ENCODE results near the gene TUBA4B. TPM values are rescaled to one million over a fixed set of nuclear protein-coding genes. Genes with fewer than 3 reads are reported as not detected.

The TUBA4B gene
- total RNA-seq, 1 experiment from 2014 or later = 0.28 TPM

DNA sequence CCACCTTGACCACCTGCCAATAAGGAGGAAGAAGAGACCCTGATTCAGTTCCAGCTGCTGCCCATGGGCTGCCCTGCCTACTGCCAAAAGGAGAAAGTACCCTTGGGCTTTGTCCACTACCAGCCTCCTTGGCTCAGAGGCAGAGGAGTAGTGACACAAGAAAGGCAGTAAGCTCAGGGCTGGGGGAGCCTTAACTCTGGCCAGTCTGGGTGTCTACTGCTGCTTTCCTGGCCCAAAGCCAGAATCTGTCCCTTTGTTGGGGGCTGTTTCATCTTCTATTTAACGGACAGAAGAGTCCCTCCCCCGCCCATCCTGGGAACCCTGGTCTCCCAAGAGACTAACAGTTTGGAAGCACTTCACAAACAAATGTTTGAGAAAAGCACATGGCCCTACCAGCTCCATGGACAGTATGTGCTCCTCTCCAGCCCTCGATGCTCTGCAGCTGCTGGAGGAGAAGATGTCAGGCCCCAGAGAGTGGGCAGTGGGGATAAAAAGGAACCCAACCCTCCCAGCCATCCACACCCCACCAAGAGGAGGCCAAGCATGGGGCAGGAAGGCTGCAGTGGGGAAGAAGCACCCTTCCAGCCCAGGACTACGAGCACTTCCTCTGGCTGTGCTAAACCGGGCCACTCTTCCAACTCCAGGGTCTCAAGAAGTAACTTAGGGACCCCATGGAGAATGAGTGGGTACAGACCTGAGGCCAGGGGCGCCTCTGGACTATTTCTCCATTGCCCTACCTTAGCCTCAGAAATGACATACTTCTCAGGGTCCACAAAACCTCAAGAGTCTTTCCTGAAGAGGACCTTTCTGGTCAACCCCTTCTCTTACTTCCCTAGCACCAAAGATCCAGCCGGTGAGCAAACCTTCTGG is 24.8 kb upstream of the TUBA4B start:
- no peaks in the 10 kb centered on the region for H3K27me3 ChIP-seq (ENCODE audit: control insufficient read depth, insufficient read depth, low read length)
- peak overlapping the region; percentile 67 for H3K4me3 ChIP-seq (ENCODE audit: insufficient read depth, low read depth, low read length)
- peaks cover 23% of the 10 kb centered on the region for H3K36me3 ChIP-seq (replicated peaks; ENCODE audit: control insufficient read depth, insufficient read depth, low read length)
- no peak for DNase-seq

DNA sequence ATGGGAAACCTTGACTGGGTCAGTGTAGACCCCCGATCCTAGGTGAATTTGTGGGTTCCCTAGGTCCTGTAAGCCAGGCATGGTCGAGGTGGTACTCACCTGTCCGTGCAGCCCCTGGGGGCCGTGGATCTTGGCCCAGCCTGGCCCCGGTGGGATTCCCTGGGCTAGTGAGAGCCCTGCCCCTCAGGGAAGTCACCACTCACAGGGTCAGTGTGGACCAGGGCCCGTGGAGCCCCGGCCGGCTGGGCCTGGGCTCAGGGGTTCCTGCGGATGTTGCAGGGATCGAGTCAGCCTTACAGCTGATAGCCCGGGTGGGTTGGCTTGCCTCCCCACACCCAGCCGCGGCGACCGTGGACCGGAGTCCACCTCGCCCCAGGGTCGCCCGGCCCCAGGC is 24.1 kb upstream of the TUBA4B start:
- DNase-seq = no peak
- Histone ChIP-seq H3K36me3 (replicated peaks; ENCODE audit: control insufficient read depth, insufficient read depth, low read length) (peaks cover 24% of the 10 kb centered on the region), H3K27me3 (ENCODE audit: control insufficient read depth, insufficient read depth, low read length) (no peaks in the 10 kb centered on the region), H3K4me3 (ENCODE audit: insufficient read depth, low read depth, low read length) (peak overlapping the region; percentile 67)

DNA sequence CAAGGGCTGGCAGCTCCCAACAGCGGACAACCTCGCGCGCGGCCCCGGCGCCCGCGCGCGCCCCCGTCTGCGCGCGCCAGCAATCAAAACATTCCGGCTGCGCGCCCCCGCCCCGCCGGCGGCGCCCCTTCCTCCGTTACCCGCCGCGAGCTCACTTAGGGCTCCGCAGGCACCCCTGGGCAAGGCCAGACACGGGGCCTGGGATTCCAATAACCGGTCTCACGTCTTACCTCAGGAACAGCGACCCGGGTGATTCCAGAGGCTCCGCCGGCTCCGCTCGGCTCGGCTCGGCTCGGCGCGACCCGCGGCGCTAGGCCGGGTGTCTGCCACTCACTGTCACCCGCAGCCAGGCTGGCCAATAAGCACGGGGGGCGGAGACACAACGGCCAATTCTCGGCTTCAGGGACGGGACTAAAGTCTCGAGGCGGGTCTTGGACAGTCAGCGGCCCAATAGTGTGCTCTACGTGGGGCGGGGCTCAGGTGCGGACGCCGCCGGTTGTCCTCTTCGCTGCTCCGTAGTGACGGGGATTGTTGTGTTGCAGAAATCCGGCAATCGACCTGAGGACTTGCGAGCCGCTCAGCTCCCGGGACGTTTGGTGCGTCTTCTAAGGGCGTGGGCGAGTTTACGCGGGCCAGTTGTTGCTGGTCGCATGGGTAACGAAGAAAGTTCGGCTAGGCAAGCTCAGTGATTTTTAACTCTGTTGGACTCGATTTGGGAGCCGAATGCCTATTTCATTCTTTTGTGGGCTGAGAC is 23.6 kb upstream of the TUBA4B start, which contains the start of the genes ANKZF1 and ATG9A:
TSS of gene ANKZF1 (plus strand) at position 502 of the 754 bp plus-strand sequence. CDS start 452 bp downstream, outside the sequence.
TSS of gene ATG9A (minus strand) at position 332 of the 754 bp plus-strand sequence. CDS start 1,612 bp downstream, outside the sequence.
- peak within 1 kb of the TSS; percentile 67 for H3K4me3 ChIP-seq (ENCODE audit: insufficient read depth, low read depth, low read length)
- H3K27me3 ChIP-seq (ENCODE audit: control insufficient read depth, insufficient read depth, low read length) = no peaks in the 10 kb centered on the region
- peaks cover 25% of the 10 kb centered on the region for H3K36me3 ChIP-seq (replicated peaks; ENCODE audit: control insufficient read depth, insufficient read depth, low read length)
- DNase-seq = peak; percentile 100

DNA sequence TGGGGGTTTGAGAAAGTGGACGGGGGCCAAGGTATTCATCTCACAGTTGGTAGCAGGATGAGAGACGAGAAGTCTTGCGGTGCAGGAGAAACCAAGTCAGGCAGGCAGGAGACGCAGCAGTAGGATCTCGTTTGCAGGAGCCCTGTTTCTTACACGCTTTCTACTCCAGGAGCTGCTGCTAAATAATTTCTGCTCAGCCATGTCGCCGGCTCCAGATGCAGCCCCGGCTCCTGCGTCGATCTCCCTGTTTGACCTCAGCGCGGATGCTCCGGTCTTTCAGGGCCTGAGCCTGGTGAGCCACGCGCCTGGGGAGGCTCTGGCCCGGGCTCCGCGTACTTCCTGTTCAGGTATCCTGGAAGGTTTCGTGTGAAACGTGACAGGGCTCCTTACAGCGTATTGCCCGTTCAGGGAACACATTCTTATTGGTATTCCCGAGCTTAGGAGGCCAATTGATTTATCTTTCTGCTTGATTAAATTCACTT is 22.9 kb upstream of the TUBA4B start:
- Histone ChIP-seq H3K4me3 (ENCODE audit: insufficient read depth, low read depth, low read length) (peak overlapping the region; percentile 67), H3K27me3 (ENCODE audit: control insufficient read depth, insufficient read depth, low read length) (no peaks in the 10 kb centered on the region), H3K36me3 (replicated peaks; ENCODE audit: control insufficient read depth, insufficient read depth, low read length) (peaks cover 29% of the 10 kb centered on the region)
- DNase-seq = peak; percentile 84

DNA sequence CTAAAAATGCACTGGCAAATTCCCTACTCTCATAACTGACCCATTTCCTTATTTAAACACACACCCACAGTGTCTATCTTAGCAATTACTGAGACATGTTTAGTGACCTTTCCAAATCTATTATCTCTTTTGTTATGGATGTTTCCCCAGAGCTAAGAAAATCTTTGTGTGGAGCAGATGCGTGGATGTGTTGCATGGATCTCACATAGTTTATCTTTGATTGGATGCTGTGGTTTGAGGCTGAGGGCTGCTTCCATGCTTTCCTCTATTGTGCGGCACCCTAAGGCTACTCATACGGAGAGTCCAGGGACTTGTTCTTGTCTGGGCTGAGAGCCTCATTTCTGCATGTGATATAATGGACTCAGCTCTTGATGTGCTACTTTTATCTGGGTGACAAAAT is 18.7 kb upstream of the TUBA4B start:
- DNase-seq = no peak
- Histone ChIP-seq H3K27me3 (ENCODE audit: control insufficient read depth, insufficient read depth, low read length) (no peaks in the 10 kb centered on the region), H3K4me3 (ENCODE audit: insufficient read depth, low read depth, low read length) (no peak overlapping the region), H3K36me3 (replicated peaks; ENCODE audit: control insufficient read depth, insufficient read depth, low read length) (peaks cover 38% of the 10 kb centered on the region)

DNA sequence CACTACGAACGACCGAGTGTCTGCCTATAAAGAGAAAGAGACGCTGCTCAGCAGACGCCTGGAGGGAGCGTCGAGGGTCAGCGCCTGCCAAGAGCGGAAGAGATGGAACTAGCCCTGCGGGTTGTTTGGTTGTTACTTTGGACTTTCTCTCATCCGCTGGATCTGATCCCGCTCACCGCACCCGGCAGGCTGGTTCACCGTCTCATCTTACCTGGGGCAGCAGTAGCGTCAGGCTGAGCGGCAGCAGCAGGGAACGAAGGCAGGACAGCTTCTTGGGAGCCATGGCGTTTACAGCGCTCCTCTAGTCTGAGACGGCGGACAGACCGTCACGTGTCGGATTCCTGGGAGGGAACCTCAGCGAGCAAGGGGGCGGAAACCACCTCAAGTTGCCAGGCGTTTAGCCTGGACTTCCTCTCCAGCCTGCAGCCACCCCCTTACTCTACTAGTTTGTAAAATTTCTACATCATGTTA is 9.7 kb upstream of the TUBA4B start:
- H3K27me3 ChIP-seq (ENCODE audit: control insufficient read depth, insufficient read depth, low read length) = no peaks in the 10 kb centered on the region
- no peak overlapping the region for H3K4me3 ChIP-seq (ENCODE audit: insufficient read depth, low read depth, low read length)
- H3K36me3 ChIP-seq (replicated peaks; ENCODE audit: control insufficient read depth, insufficient read depth, low read length) = peaks cover 3% of the 10 kb centered on the region; the same call in 1 of the 2 replicates
- no peak for DNase-seq

DNA sequence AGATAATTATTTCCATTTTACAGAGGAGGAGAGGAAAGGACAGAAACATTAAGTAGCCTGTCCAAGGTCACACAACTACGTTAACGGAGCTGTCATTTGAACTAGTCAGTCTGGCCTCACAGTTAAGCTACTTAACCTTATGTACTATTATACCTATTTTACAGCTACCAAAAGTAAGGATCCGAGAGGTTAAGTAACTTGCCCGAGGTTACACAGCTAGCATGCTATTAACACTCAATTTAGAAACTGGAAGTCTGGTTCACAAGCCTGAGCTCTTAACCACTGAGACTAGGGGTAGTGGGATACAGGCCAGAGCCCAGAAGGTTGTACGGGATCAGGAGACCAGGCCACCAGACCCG is 8.3 kb upstream of the TUBA4B start:
- Histone ChIP-seq H3K27me3 (ENCODE audit: control insufficient read depth, insufficient read depth, low read length) (no peaks in the 10 kb centered on the region), H3K36me3 (replicated peaks; ENCODE audit: control insufficient read depth, insufficient read depth, low read length) (peaks cover 5% of the 10 kb centered on the region), H3K4me3 (ENCODE audit: insufficient read depth, low read depth, low read length) (peak overlapping the region; percentile 84)
- no peak for DNase-seq

DNA sequence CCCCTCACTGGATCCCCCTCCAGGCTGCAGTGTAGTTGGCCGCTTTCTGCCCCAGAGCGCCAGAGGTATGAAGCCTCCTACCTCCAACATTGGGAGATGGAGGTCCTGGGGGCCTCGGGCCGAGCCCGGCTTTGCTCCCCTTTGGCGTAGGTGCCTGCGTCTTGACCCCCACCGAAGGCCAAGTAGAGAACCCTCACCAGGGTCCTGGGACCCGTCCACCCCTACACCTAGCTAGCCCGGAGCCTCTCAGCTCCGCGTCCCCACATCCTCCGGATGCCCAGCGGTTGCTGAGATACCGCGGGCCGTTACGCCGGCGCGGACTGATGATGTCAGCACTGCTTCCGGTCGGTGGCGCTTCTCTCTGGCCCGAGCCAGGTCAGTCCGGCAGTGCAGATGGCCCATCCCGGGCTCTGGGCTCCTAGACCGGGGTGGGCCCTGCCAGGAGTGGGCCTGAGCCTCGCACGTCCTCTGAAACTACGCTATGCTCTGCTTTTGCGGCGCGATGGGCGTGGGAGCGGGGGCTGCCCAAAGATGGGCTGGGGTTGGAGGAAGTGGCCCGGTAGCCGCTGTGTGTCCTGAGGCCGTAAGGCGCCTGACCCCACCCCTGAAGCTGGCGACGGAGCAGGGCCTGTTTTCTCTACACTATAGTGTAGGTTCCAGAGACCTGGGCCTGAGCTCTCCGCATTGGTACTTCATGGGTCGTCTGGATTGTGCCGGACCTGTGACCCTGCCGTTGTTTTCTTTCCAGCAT is 7.7 kb upstream of the TUBA4B start, which contains the start of the genes GLB1L and STK16:
TSS of gene GLB1L (minus strand) at position 297 of the 751 bp plus-strand sequence. CDS start 1,871 bp downstream, outside the sequence.
TSS of gene STK16 (plus strand) at position 332 of the 751 bp plus-strand sequence. CDS start 521 bp downstream, outside the sequence.
- peaks cover 5% of the 10 kb centered on the region for H3K36me3 ChIP-seq (replicated peaks; ENCODE audit: control insufficient read depth, insufficient read depth, low read length)
- peak within 1 kb of the TSS; percentile 84 for H3K4me3 ChIP-seq (ENCODE audit: insufficient read depth, low read depth, low read length)
- peak; percentile 98 for DNase-seq
- H3K27me3 ChIP-seq (ENCODE audit: control insufficient read depth, insufficient read depth, low read length) = no peaks in the 10 kb centered on the region

DNA sequence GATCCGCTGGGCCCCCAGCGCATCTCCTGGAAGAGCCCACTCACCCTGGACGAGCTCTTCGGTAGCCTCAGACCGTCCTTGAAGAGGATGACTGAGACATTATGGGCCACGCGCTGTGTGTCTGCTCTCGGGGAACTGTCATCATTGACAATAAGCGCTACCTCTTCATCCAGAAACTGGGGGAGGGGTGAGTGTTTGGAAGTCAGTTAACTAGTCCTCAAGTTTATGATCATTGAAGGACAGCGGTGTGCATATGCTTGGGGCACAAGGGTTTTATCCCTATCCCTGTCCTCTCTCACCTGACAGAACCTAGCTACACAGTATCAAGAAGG is 7.2 kb upstream of the TUBA4B start:
- H3K4me3 ChIP-seq (ENCODE audit: insufficient read depth, low read depth, low read length) = peak overlapping the region; percentile 84
- DNase-seq = no peak
- no peaks in the 10 kb centered on the region for H3K27me3 ChIP-seq (ENCODE audit: control insufficient read depth, insufficient read depth, low read length)
- peaks cover 6% of the 10 kb centered on the region for H3K36me3 ChIP-seq (replicated peaks; ENCODE audit: control insufficient read depth, insufficient read depth, low read length)

DNA sequence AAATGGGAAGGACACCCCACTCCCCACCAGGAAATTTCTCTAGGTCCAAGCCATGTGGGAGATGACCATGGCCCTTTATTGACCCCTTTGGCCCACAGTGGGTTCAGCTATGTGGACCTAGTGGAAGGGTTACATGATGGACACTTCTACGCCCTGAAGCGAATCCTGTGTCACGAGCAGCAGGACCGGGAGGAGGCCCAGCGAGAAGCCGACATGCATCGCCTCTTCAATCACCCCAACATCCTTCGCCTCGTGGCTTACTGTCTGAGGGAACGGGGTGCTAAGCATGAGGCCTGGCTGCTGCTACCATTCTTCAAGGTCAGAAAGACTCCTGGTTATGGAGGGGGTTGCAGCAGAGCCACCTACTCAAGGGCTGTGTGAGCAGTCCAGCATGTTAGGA is 6.5 kb upstream of the TUBA4B start:
- Histone ChIP-seq H3K36me3 (replicated peaks; ENCODE audit: control insufficient read depth, insufficient read depth, low read length) (peaks cover 6% of the 10 kb centered on the region), H3K27me3 (ENCODE audit: control insufficient read depth, insufficient read depth, low read length) (no peaks in the 10 kb centered on the region; the same call in 1 of the 2 replicates), H3K4me3 (ENCODE audit: insufficient read depth, low read depth, low read length) (no peak overlapping the region)
- DNase-seq = no peak

DNA sequence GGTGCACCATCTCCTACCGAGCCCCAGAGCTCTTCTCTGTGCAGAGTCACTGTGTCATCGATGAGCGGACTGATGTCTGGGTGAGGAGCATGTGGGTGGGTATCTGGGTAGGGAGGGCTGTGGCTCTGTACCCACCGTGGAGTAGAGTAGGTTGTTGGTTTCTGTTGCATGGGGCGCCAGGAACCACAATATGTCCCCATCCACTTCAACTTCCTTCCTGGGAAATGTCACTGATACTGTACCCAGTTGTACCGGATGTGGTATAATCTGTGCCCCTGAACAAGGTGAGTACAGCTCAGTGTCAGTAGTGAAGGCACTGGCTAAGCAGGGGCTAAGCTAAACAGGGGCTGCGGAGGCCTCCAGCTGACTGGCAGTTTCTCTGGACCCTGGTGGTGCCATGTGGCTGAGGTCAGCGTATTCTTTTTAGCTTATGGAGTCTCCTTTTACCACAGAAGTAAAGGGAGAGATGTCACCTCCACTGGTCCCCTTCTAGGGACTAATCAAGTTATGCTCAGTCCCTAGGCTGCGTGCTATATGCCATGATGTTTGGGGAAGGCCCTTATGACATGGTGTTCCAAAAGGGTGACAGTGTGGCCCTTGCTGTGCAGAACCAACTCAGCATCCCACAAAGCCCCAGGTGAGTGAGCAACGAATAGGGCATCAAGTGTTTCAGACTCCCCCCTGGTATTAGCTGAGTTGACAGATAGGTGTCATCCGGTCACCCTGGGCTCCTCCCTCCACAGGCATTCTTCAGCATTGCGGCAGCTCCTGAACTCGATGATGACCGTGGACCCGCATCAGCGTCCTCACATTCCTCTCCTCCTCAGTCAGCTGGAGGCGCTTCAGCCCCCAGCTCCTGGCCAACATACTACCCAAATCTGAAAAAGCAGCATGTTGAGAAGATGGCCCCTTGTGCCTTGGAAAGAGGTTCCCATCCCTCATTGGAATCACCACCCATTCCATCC is 5.1 kb upstream of the TUBA4B start:
- Histone ChIP-seq H3K4me3 (ENCODE audit: insufficient read depth, low read depth, low read length) (no peak overlapping the region), H3K36me3 (replicated peaks; ENCODE audit: control insufficient read depth, insufficient read depth, low read length) (peaks cover 6% of the 10 kb centered on the region)
- no peak for DNase-seq

DNA sequence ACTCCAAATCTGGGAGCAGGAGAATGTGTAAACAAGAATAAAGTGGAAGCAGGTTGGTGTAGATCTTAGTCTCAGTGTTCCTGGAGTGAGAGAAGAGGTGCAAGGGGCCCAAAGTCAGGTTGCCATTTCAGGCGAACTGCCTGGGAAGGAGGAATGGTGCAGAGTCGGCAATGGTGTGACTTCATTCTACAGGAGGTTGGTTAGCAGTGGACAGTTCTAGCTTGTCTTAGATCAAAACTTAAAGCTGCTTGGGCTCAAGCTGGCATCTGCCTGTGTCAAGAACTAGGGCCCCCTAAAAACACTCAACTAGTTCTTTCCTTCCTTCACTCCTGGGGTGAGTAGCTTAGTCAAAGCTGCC is 4.2 kb upstream of the TUBA4B start:
- no peak for DNase-seq
- Histone ChIP-seq H3K36me3 (replicated peaks; ENCODE audit: control insufficient read depth, insufficient read depth, low read length) (peaks cover 6% of the 10 kb centered on the region), H3K27me3 (ENCODE audit: control insufficient read depth, insufficient read depth, low read length) (peaks cover 16% of the 10 kb centered on the region), H3K4me3 (ENCODE audit: insufficient read depth, low read depth, low read length) (no peak overlapping the region)

More for the DNA sequence above, 5.1 kb upstream of the TUBA4B start:
- peaks cover 9% of the 10 kb centered on the region for H3K27me3 ChIP-seq (ENCODE audit: control insufficient read depth, insufficient read depth, low read length)
